Transverse colon (tissue), 4 donors: ENCODE results near the gene ABHD17B. TPM values are rescaled to one million over a fixed set of nuclear protein-coding genes. Genes with fewer than 3 reads are reported as not detected.

Experiments used
- DNase-seq: peaks from one replicate; pipeline ENCODE4 v3.0.0-alpha.2; 2019
- H3K27ac ChIP-seq, 4 donors: fragments of 200-600 bp; sonication (generic); 2 replicates each; pipeline ENCODE4 v1.5.1; 2016 to 2018; ENCODE audit warnings: inconsistent platforms in 4 of 4
- H3K27me3 ChIP-seq: fragments of 200-600 bp; sonication (generic); 2 replicates; pipeline ENCODE4 v1.5.1; 2017; ENCODE audit warnings: inconsistent platforms
- H3K36me3 ChIP-seq, 4 donors: fragments of 200-600 bp; sonication (generic); 2 replicates each; pipeline ENCODE4 v1.5.1; 2017 to 2019; ENCODE audit warnings: inconsistent platforms in 4 of 4
- H3K4me1 ChIP-seq, 4 donors: fragments of 200-600 bp; sonication (generic); 2 replicates each; pipeline ENCODE4 v1.5.1; 2017 to 2020; ENCODE audit warnings: inconsistent platforms in 4 of 4
- H3K4me3 ChIP-seq, 4 donors: fragments of 200-600 bp; sonication (generic); 1 replicate in 1 of 4; 2 replicates in 3 of 4; pipeline versions ENCODE4 v1.5.1 to v1.6.1; 2017 to 2019; ENCODE audit warnings: inconsistent platforms in 4 of 4
- H3K9me3 ChIP-seq, 2 donors: fragments of 200-600 bp; sonication (generic); 2 replicates each; pipeline ENCODE4 v1.5.1; 2017 to 2019; ENCODE audit warnings: inconsistent platforms in 2 of 2
- CTCF ChIP-seq, 5 experiments: fragments of 200-600 bp in 3 of 5; fragments of 450-650 bp in 2 of 5; sonication (generic) in 3 of 5; IDR thresholded peaks; 1 replicate in 2 of 5; 2 replicates in 3 of 5; pipeline ENCODE4 v1.5.1; 2016 to 2017; ENCODE audit warnings: antibody characterized with exemption in 5 of 5, inconsistent platforms in 3 of 5, mild to moderate bottlenecking in 2 of 5, moderate library complexity in 1 of 5
- EP300 ChIP-seq: sonication (generic); formaldehyde crosslinking; IDR thresholded peaks from one replicate; pipeline ENCODE4 v1.6.1; 2017; ENCODE audit warnings: antibody characterized with exemption, low read depth
- POLR2A ChIP-seq: fragments of 450-650 bp; IDR thresholded peaks from one replicate; pipeline ENCODE4 v1.6.1; 2016; ENCODE audit warnings: antibody characterized with exemption, mild to moderate bottlenecking, moderate library complexity
- POLR2AphosphoS5 ChIP-seq, 3 donors: sonication (generic); formaldehyde crosslinking; IDR thresholded peaks; one replicate each; pipeline ENCODE4 v1.6.1; 2016; ENCODE audit warnings: antibody characterized with exemption in 3 of 3
- WGBS, 2 donors: methylation state at CpG; one replicate each; pipeline ENCODE4 v1.1.5; 2018; ENCODE audit warnings: low coverage in 1 of 2; 5-methylcytosine and 5-hydroxymethylcytosine counted together
- in situ Hi-C, 4 donors: fragments of 200-750 bp; cut with MboI; loops; one replicate each; pipeline versions ENCODE4 v1.15.0 to v1.15.1; 2017; ENCODE audit warnings: low sequenced_read_pairs in 3 of 4, low pct_ligation_motif_present in 1 of 4, low pct_unique_long_range_greater_than_20kb in 1 of 4
- intact Hi-C: fragments of 100-400 bp; cut with DNase I; formaldehyde crosslinking; loops from one replicate; pipeline ENCODE4 v1.15.1; 2023; ENCODE audit warnings: low total_unique reads
- total RNA-seq, 4 donors: library from RNA; depleted of rRNA; stranded (reverse); fragments of >200 nt; gene quantifications; one replicate each; pipeline ENCODE4 v1.1.0, GENCODE V29; 2016

ABHD17B gene
- total RNA-seq, 4 donors from 2014 or later: 4.6 to 37.0 (median 21.5) TPM

- in situ Hi-C loops (no loop called here), intact Hi-C loops (no loop called here)
- Histone ChIP-seq H3K4me1 (peaks cover 16 to 52% (median 28%) of the 10 kb centered on the region in 4 donors), H3K4me3 (peak overlapping the region; percentile 82 to 97 (median 92)), H3K27ac (peak overlapping the region; percentile 95 to 99 (median 98)), H3K36me3 (no peaks in the 10 kb centered on the region), H3K27me3 (no peaks in the 10 kb centered on the region), H3K9me3 (no peaks in the 10 kb centered on the region)
- TF ChIP-seq POLR2AphosphoS5 (IDR thresholded peaks at IDR 0.05): no peak
- no peak for TF ChIP-seq EP300
- no peak for TF ChIP-seq POLR2A
- no peak for TF ChIP-seq CTCF (IDR thresholded peaks at IDR 0.05)
- 0% methylated on average over 32 of the region's 56 CpGs; no CpG with 5 or more reads in 1 of the 2 donors for WGBS, 2 donors
- DNase-seq: no peak
Measured at GRCh38 chr9:71910650-71911060, 338 bp downstream of the ABHD17B start.

GRCh38 chr9:71909887-71910649 is 925 bp downstream of the ABHD17B start:
- in situ Hi-C loops: no loop called here
- no peaks in the 10 kb centered on the region for H3K36me3 ChIP-seq
- intact Hi-C loops: no loop called here
- H3K4me1 ChIP-seq: peaks cover 16 to 48% (median 28%) of the 10 kb centered on the region in 4 donors
- no peak for TF ChIP-seq CTCF (IDR thresholded peaks at IDR 0.05)
- no peaks in the 10 kb centered on the region for H3K9me3 ChIP-seq
- DNase-seq: peak; percentile 68
- H3K27ac ChIP-seq: peak overlapping the region; percentile 95 to 99 (median 98)
- WGBS, 2 donors: 0 to 2% methylated on average over 4 to 47 of the region's 47 CpGs
- no peaks in the 10 kb centered on the region for H3K27me3 ChIP-seq
- peak overlapping the region; percentile 82 to 97 (median 92) for H3K4me3 ChIP-seq

GRCh38 chr9:71908825-71909224 is 2.2 kb downstream of the ABHD17B start:
- peak overlapping the region in 1 of 4 donors; percentile 97 for H3K27ac ChIP-seq
- no peaks in the 10 kb centered on the region for H3K9me3 ChIP-seq
- H3K27me3 ChIP-seq: no peaks in the 10 kb centered on the region
- peaks cover 16 to 51% (median 28%) of the 10 kb centered on the region in 4 donors for H3K4me1 ChIP-seq
- H3K36me3 ChIP-seq: no peaks in the 10 kb centered on the region
- no peak for TF ChIP-seq CTCF (IDR thresholded peaks at IDR 0.05)
- TF ChIP-seq POLR2A: no peak
- no peak for TF ChIP-seq POLR2AphosphoS5 (IDR thresholded peaks at IDR 0.05)
- no peak for TF ChIP-seq EP300
- in situ Hi-C loops: no loop called here
- intact Hi-C loops: no loop called here
- no peak for DNase-seq
- peak overlapping the region in 2 of 4 donors; percentile 96 to 97 for H3K4me3 ChIP-seq
- 30 to 58% methylated on average over 1 of the region's 1 CpG for WGBS, 2 donors

GRCh38 chr9:71904076-71904475 is 6.9 kb downstream of the ABHD17B start:
- H3K36me3 ChIP-seq: no peaks in the 10 kb centered on the region
- intact Hi-C loops (no loop called here), in situ Hi-C loops (no loop called here)
- peaks cover 4 to 37% (median 8%) of the 10 kb centered on the region in 4 donors for H3K4me1 ChIP-seq
- TF ChIP-seq EP300 (no peak), POLR2A (no peak), CTCF (IDR thresholded peaks at IDR 0.05) (no peak), POLR2AphosphoS5 (IDR thresholded peaks at IDR 0.05) (no peak)
- no peaks in the 10 kb centered on the region for H3K27me3 ChIP-seq
- H3K27ac ChIP-seq: no peak overlapping the region
- WGBS, 2 donors: 40 to 63% methylated on average over 1 to 2 of the region's 2 CpGs
- no peaks in the 10 kb centered on the region for H3K9me3 ChIP-seq
- no peak for DNase-seq
- H3K4me3 ChIP-seq: no peak overlapping the region
